IPS-18c (cell line): ENCODE measurements around the gene LGALS8.
"Not testable (repeated sequence)": the region's sequence is repeated elsewhere in the genome, so short reads cannot be mapped to it uniquely, and the experiment has no call there.

Experiments
- H3K4me3 ChIP-seq: 2 replicates; pipeline ENCODE4 v1.7.0; 2013; ENCODE audit warnings: low read depth, mild to moderate bottlenecking, low read length, moderate library complexity; ENCODE audit not compliant: insufficient read depth
- H3K9me3 ChIP-seq: one replicate; pipeline ENCODE4 v1.6.1; 2013; ENCODE audit warnings: mild to moderate bottlenecking, low read length, moderate library complexity; ENCODE audit not compliant: control insufficient read depth, insufficient read depth

LGALS8 gene

DNA sequence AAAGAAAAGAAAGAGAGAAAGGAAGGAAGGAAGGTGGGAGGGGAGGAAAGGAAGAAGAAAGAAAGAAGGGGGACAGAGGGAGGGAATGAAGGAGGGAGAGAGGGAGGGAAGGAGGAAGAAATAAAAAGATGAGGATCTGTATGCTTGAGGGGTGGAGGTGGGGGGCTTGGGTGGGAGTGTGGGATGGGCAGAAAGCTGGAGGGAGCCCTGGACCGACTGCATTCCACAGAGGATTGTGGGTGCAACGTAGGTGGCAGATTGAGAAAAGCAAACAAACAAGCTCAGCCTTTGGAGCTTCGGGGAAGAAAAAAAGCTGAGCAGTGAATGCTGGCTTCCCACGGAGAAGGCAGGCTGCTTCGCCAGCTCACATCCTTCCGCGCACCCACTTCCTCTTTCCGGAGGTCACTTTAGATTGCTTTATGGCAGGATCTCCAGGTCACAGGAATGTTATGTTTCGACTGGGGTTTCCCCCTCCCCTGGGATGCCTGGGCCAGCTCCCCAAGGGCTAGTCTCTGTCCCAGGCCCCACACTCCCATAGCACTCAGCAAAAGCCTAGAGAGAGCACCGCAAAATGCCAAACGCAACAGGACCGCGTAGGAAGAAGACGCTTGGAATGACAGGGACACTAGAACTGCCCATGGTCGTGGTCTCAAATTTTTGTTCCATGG, 20.7 kb upstream of the LGALS8 start:
- H3K4me3 ChIP-seq, result peak overlapping the region; percentile 28; the same call in 1 of the 2 replicates
- no peaks in the 10 kb centered on the region for H3K9me3 ChIP-seq

DNA sequence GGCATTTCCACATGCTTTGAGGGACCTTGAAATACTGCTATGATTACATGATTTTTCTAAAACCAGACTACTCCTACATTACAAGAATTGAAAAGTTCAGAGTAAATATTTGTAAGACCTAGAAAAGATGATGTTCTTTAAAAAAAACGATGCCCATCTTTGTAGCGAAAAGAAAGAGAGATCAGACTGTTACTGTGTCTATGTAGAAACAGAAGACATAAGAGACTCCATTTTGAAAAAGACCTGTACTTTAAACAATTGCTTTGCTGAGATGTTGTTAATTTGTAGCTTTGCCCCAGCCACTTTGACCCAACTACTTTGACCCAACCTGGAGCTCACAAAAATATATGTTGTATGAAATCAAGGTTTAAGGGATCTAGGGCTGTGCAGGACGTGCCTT, 19.4 kb upstream of the LGALS8 start:
- H3K4me3 ChIP-seq, H3K9me3 ChIP-seq: not testable (repeated sequence)

DNA sequence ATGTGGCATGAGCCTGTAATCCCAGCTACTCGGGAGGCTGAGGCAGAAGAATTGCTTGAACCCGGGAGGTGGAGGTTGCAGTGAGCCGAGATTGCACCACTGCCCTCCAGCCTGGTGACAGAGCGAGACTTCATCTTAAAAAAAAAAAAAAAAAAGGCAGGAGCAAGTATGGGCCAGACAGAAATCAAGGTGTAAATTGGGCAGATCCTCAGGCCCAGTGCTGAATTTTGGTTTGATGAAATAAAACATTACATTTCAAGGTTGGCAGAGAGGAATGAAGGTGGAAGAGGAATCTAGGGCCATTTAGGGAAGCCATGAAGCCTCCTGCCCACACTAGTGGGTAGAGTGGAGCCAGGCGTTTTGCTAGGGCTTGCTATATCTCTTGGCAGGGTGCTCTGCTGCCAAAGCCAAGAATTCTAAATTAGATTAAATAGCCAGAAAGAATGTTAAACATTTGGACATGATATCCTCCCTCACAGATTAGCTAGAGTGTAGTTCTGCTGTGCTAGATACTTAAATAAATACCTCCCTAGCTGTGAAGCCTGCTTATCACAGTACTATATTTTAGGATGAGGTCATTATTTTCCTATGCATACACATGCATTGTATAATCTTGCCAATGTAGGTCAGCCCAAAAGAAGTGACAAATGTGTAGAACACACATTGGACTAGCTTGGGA, 16.6 kb upstream of the LGALS8 start:
- Histone ChIP-seq H3K9me3 (no peaks in the 10 kb centered on the region), H3K4me3 (no peak overlapping the region)

DNA sequence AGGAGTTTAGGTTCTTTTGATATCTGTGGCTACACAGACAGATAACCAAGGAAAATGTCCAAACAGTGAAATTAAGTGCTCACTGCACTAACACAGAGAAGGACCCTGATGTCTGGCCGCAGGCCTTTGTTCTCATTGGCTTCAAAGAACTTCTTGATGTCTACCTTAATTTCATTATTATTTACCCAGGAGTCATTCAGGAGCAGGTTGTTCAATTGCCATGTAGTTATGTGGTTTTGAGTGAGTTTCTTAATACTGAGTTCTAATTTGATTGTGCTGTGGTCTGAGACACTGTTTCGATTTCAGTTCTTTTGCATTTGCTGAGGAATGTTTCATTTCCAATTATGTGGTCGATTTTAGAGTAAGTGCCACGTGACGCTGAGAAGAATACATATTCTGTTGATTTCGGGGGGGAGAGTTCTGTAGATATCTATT, 15.2 kb upstream of the LGALS8 start:
- no peaks in the 10 kb centered on the region for H3K9me3 ChIP-seq
- H3K4me3 ChIP-seq, result no peak overlapping the region

DNA sequence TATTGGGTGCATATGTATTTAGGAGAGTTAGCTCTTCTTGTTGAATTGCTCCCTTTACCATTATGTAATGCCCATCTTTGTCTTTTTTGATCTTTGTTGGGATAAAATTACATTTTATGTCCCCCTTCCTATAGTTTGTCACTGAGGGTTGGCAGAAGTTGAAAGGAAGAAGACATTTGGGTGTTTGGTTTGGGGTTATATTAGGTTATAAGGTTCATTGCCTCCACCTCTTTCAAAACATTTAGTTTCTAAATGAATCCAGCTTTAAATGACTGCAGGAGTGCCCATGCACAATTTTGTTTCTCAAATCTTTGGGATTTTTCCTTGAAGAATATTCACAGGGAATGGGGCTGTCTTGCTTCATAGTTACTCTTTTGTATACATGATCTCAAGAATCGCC, 14.6 kb upstream of the LGALS8 start:
- no peak overlapping the region for H3K4me3 ChIP-seq

DNA sequence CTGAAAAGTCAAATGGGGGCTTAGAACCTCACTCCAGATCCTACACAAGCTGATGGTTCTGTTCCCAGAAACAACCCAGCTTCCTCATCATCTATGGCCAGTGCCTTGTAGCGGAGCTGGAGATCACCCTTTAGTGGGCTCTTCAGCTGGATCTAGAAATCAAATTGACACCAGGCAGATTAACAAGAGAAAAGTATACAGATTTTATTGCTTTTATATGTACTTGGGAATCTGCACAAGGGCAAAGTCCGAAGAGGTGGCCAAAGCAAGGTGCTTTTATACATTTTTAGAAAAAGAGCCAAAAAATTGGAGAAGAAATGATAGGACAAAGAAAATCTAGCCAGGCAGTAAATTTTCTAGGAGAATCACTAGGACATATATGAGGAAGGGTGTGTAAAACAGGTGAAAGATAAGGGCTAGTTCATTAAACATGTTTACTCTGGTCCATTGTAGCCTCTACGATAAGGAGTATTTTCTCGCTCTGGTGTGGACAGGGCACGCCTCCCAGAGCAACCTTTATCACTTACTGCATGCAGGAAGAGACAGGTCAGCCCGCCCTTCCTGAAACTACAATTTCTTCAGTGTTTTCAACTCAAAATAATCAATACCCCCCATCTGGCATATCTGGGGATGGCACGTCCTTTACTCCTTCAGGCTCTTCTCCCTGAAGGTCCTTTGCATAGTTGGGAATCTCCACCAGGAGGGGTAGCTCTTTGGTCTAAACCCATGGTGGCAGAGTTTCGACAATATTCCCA, 14.0 kb upstream of the LGALS8 start:
- Histone ChIP-seq H3K9me3 (no peaks in the 10 kb centered on the region), H3K4me3 (no peak overlapping the region)

More for the DNA sequence above, 14.6 kb upstream of the LGALS8 start:
- no peaks in the 10 kb centered on the region for H3K9me3 ChIP-seq

DNA sequence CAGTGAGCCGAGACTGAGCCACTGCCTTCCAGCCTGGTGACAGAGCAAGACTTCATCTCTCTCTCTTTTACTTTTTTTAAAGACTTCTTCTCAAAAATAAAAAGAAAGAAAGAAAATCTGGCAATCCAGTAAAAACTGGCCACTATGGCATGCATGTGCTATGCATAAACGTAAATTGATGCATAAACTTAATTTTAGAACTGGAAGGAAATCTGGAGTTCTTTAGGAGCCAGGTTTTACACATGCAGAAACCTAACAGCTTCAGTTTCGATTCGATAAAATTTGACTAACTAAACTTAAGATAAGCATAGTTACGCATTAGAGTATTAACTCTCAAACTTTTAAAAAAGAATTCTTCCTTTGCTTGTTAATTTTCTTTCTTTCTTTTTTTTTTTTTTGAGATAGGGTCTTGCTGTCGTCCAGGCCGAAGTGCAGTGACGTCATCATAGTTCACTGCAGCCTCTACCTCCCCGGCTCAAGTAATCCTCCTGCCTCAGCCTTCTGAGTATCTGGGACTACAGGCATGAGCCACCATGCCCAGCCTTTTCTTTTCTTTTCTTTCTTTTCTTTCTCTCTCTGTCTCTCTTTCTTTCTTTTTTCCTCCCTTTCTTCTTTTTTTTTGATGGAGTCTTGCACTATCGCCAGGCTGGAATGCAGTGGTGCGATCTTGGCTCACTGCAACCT, 11.9 kb upstream of the LGALS8 start:
- Histone ChIP-seq H3K4me3 (no peak overlapping the region), H3K9me3 (no peaks in the 10 kb centered on the region)

DNA sequence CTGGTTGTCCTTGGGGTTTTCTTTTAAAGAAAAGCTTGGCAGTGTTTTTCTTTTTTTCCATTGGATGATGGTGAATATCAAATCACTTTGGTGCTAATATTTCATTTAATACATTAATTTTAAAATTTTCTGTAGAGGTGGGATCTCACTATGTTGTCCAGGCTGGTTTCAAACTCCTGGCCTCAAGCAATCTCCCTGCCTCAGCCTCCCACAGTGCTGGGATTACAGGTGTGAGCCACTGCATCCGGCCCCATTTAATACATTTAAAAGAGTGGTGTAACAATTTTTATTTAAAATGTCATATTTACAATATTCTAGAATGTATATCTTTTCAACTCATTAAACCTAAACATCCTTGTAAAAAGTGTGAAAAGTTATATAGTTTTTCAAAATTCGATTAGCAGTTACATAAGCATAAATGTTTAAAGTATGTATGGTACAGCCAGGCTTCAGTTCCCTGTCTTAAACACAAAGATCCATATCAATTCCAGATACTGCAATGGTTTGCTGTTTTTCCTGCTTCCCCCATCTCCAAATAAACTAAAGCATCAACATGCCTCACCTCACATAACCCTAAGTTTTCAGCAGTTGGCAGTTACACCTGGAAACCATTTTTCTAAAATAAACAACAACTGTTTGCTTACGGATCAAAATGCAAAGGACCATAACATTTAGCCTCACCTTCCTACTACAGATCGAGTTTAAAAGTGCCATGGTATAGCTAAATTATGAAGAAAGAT, 8.9 kb upstream of the LGALS8 start:
- no peaks in the 10 kb centered on the region for H3K9me3 ChIP-seq
- no peak overlapping the region for H3K4me3 ChIP-seq

DNA sequence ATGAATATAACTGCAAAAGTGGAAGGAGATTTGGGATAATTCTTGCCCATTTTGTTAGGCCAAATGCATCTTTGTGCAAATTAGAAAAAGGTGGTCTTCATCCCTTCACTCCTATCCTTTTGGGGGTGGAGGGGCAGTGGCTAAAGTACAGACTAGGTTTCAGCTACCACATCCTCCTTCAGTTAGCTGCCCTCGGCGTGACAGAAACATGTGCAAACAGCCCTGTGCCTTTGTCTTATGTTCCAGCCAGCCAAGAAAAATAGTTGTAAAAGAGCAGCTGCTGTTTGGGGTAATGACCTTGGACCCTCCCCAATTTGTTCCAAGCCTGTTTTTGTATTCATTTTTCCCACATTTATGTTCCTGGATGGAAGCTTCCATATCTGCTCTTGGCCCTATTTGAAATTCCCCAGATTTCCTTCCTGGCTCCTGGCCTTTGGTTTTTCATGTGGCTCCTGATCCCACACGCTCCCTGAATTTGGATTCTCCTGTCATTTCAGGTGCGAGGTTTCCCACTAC, 8.3 kb upstream of the LGALS8 start:
- Histone ChIP-seq H3K4me3 (no peak overlapping the region), H3K9me3 (no peaks in the 10 kb centered on the region)

DNA sequence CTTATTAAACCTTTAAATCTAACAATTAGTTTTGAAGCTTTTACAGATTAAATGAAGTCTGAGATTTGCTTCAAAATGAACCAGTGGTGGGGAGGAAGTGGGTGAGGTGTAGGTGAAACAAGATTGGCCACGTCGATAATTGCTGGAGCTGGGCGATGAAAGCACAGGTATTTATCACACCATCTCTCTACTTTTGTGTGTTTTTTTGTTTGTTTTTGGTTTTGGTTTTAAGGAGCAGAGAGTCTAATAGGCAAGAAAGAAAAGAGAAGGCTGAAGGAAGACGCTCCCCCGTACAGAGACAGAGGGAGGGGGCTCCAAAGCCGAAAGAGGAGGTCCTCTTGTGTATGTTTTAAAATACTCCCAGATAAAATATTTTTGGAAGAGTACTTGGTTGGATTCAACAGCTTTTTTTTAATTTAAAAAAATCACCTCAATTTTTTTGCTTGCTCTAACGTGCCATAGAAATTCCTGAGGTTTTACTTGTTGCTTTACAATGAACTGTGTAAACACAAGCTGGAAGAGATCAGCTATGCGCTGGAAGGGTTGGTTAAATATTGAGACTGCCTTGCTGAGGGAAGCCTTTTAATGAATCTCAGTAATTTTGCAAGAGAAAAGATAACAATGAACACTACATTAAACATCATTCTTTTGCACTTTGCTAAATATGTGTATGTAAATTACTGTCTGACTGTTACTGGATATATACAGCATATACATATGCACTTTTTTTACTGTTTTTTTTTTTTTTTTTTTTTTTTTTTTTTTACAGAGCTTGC, 6.7 kb upstream of the LGALS8 start:
- H3K9me3 ChIP-seq, result no peaks in the 10 kb centered on the region
- H3K4me3 ChIP-seq, result no peak overlapping the region

DNA sequence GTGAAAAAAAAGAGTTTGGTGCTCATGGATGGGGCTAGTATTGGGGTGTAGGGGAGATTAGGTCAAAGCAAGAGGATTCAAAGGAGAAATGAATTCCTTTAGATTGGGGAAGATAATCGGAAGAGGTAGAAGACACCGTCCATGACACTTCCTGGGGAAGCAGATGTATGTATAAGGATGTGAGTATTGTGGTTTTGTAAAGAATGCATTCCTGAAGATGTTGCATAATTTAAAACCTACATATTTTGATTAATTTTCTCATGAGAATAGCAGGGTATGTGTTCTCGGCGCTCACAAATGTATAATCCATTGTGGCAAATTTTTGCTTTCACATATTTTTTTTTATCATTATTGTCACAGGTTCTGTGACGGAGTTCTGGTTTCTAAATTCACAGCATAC, 5.5 kb upstream of the LGALS8 start:
- no peaks in the 10 kb centered on the region for H3K9me3 ChIP-seq
- H3K4me3 ChIP-seq, result no peak overlapping the region

DNA sequence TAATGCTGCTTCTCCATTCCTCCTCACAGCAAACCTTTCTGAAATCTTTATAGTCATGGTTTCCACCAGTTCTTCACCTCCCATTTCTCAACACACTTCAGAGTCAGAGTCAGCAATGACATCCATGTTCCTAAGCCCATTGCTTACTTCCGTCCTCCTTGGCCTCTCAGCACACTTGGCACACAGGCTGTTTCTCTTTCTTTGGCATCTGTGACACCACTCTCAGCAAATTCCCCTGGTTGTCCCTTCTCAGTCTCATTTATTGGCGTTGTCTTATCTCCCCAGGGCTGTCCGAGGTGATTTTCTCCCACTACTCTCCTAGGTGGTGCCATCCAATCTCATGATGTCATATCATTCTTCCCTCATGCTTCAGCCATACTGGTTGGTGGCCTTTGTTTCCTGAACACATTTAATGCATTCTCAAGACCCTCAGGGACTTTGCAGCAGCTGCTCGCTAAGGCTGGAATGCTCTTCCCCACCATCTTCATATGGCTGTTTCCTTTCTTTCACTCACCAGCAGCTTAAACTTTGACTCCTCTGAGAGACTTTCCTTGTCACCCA, 3.3 kb upstream of the LGALS8 start:
- Histone ChIP-seq H3K9me3 (no peaks in the 10 kb centered on the region), H3K4me3 (no peak overlapping the region)

DNA sequence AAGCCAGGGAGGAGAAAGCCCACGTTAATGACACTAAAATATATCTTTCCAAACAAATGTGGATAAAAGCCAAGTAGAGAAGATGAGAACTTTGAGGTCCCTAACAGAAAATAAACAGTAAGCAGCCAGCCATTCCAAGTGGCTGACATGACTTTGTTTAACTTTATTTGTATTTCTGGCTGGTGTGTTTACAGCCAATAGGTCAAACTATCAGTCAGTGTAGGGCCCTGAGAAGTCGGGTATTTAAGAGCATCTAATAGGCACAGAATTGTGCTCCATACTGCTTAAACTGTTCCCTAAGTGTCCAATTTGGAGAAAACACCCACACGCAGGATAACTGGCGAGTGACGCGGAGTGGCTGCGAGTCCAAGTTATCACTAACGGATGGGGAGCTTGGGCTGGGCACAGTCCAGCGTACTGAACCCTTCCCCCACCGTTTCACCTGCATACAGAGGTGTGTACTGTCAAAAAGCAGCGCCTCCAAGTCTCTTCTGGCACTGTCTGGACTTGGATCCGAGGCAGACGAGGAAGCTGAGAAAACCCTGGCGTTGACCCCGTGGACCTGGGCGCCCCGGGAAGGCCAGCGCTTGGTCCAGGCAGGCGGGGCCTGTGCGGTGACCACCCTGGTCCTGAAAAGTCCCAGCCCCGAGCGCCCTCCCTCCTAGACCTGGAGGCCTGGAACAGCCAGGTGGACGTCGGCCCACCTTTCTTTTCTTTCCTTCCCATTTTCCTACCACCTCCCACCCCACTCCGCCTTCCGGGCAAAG, 662 bp upstream of the LGALS8 start:
- Histone ChIP-seq H3K4me3 (peak overlapping the region; percentile 77; the same call in 1 of the 2 replicates), H3K9me3 (no peaks in the 10 kb centered on the region)

DNA sequence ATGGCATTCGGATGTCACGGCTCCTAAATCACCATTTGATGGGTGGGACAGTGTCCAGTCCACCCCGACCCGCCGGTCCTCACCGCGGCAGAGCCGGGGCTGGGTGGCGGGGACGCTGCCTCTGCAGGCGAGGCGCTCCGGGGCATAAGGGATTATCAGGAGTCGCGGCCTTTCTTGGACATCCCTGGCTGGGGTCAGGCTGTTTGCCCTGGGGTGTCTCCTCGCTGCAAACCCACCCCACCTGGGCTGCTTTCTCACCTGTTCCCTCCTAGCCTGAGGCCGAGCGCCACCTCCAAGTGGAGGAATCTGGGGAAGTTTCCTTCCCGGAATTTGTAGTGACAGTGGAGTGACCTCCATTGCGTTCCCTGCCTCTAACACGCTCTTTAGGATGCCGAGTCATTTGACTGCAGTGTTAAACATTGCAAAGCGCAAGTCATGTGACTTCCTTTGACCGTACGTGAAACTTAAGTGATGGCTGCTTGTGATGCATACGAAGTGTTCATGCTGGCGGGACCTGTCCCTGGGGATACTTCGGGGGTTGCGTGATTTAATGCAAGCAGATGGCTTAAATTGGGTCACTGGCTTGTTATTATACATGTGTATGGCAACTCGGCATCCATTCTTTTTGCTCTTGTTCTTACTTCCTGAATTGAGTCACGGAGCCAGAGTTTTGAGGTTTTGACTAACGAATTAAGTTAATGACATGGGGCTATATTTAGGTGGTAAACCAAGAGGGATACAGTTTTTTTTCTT, 536 bp downstream of the LGALS8 start:
- Histone ChIP-seq H3K9me3 (no peaks in the 10 kb centered on the region), H3K4me3 (peak overlapping the region; percentile 77)

DNA sequence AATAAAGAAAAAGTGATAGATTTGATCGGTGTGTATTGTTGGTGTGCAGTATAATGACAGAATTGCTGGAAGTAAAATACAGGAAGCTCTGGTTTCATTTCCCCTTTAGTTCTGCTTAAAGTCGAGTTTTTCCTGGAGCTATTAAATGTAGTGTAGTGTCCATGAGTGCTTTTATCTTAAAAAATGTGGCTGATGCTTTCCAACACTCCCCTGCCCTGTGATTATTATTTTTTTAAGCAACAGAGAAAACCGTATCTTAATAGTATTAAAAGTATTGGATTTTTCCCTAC, 1.1 kb downstream of the LGALS8 start:
- H3K4me3 ChIP-seq, result peak overlapping the region; percentile 77

More for the DNA sequence above, 1.1 kb downstream of the LGALS8 start:
- H3K9me3 ChIP-seq, result no peaks in the 10 kb centered on the region
